ENCODE data around the gene AHRR. TPM values are rescaled to one million over a fixed set of nuclear protein-coding genes. Genes with fewer than 3 reads are reported as not detected.
"Not testable (repeated sequence)": the region's sequence is repeated elsewhere in the genome, so short reads cannot be mapped to it uniquely, and the experiment has no call there.

The AHRR gene
- 15.3 and 26.0 TPM in 2 replicates for total RNA-seq (2014; rRNA removed; shearing (Covaris generic))

DNA sequence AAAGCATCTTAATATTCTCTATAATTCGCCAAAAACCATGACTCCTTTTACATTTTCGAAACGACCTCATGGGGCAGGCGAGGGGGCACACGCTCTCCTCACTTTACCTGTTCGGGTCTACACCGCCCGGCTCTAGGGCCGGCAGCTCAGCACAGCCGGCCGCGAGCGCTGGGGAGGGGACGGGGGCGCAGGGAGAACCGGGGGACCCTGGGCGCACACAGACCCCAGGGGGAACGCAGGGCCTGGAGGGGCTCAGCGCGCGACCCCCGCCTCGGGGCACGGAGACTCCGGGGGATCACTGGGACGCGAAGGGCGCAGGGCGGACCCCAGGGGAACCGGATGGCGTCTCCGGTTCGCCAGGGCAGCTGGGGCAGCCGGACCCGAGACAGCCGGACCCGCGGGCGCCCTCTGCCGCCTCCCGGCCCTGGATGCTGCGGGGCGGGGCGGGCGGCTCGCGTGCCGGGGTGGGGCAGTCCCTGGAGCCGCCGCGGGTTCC is at the start of gene AHRR:
TSS of gene AHRR (plus strand) at position 485 of the 496 bp plus-strand sequence. CDS start 22,189 bp downstream, outside the sequence.
- peak; percentile 85 for DNase-seq (ENCODE audit: low read depth)

DNA sequence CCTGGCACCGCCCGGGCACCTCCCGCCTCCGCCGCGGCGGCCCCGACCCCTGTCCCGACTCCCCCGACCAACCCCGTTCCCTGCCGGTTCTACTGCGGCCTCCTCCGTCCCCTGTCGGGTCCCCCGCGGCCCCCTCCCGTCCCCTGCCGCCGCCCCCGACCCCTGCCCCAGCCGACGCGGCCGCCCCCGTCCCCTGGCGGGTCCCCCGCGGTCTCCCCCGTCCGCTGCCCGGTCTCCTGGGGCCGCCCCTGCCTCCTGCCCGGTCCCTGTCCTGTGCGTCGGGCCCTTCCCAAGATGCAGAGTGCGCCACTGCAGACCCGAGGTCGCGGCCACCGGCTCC is 49.7 kb upstream of the AHRR start:
- not testable (repeated sequence) for DNase-seq (ENCODE audit: low read depth)

DNA sequence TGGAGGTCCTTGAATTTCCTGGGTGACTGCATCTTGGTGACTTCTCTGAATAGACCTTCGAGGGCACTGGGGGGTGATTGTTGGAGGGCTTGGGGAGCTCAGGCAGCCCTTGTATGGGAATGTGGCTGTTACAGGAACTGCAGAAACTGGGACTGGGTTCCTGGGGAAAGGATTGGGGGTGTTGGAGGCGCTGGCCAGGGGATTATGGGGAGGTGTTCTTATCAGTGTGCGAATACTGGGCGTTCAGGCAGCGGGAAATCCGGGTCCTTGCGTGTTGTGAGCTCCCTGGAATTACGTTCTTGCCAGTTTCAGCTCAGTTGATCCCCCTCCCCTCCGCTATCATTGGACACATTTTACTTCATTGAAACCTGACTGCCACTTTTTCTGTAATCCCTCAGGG is 48.4 kb upstream of the AHRR start:
- not testable (repeated sequence) for DNase-seq (ENCODE audit: low read depth)

DNA sequence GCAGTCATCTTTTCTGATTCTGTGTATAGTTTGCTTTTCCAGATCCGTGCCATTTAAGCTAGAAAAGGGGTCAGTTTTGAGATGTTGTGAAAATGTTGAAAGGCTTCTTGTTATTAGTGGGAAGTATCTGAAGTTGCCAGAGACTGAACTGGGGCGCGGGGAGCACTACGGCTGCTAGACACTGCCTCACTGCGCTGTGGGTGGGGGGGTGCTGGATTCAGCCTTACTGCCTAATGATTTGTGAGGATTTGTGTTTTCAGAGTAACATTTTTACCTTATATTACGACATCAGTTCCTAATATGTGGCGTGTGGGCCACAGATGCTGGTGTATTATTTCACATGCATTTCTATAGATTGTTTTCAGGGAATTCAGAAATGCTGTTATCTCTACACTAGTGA is 48.0 kb upstream of the AHRR start:
- DNase-seq (ENCODE audit: low read depth), result not testable (repeated sequence)

DNA sequence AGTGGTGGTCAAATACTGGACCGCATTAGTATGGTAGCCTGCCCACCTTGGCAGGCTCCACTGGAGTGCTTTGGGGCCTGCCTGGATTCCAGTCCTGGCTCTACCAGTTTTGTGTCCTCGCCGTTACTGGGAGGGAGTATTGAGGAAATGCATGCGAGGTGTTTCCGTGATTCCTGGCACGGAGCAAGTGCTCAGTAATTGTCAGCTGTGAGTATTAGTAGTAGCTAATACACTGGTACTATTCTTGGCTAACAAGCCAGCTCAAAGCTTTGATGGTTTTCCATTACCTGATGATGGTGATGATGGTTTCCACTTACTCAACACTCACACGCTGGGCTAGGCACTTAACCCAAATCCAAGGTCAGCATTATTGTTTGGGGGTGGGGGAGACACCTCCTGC is 47.2 kb upstream of the AHRR start:
- not testable (repeated sequence) for DNase-seq (ENCODE audit: low read depth)

DNA sequence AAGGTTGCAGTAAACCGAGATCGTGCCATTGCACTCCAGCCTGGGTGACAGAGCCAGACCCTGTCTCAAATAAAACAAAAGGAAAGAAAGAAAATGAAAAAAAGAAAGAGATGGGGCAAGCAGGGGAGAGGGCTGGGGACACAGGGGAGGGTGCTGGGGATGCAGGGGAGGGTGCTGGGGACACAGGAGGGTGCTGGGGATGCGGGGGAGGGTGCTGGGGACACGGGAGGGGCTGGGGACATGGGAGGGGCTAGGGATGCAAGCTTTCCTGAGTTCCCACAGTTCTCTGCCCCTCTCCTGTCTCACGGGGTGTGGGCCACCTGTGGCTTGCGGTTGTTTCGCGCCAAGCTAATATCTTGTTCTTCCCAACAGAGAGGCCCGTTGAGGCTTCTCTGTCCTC is 42.9 kb upstream of the AHRR start:
- no peak for DNase-seq (ENCODE audit: low read depth)

DNA sequence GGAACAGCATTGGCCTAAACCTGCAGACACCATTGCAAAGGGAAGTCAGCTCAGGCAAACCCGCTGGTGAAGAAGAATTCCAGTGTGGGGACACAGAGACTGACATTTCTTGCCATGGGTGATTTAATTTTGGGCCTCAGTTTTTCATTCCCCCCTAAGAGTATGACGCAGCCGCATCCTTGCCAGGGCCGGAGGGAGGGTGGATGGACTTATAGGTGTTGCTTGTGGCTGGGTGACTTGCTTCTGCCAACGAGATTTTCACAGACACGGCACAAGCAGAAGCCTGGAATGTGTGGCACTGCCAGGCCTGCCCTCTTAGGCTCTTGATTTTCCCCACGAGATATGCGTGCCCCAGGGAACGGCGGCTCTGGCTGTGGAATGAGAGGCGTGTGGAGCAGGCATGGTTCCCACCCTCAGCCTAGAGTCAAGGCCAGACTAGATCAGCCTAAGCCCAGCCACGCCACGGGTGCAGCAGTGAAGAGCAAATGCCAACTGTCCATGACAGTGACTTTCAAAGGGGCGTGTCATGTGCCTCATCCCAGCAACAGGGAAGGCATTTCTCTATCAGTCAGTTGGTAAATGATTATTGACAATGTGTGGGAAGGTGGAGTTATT is 42.4 kb upstream of the AHRR start:
- not testable (repeated sequence) for DNase-seq (ENCODE audit: low read depth)

DNA sequence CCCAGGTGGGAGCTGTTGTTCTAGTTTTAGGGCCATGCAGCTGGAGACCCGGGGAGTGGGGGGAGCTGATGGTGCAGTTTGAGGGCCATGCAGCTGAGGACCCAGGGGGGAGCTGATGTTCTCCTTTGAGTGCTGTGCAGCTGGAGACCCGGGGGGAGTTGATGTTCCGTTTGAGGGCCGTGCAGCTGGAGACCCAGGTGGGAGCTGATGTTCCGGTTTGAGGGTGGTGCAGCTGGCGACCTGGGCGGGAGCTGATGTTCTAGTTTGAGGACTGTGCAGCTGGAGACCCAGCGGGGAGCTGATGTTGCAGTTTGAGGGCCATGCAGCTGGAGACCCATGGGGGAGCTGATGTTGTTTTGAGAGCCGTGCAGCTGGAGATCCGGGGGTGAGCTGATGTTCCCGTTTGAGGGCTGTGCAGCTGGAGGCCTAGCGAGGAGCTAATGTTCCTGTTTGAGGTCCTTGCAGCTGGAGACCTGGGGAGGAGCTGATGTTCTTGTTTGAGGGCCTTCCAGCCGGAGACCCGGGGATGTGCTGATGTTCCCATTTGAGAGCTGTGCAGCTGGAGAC is 35.4 kb upstream of the AHRR start:
- no peak for DNase-seq (ENCODE audit: low read depth)

DNA sequence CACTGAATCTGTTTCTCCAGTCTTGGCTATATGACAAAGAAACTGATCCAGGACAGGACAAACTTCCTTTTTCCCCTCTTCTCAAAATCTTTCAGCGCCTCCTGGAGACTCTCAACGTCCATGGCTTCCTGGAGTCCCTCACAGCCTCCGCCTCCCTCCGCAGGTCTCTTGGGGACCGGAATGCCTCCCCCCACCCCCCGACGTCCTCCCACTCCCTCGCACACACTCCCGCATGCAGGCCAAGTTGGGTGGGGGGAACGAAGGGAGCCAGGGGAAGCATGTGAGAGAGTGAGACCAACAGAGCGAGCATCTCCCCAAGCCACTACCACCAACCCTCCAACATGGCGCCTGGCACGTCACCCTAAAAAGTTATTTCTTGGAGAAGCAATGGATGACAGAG is 31.3 kb upstream of the AHRR start:
- not testable (repeated sequence) for DNase-seq (ENCODE audit: low read depth)

DNA sequence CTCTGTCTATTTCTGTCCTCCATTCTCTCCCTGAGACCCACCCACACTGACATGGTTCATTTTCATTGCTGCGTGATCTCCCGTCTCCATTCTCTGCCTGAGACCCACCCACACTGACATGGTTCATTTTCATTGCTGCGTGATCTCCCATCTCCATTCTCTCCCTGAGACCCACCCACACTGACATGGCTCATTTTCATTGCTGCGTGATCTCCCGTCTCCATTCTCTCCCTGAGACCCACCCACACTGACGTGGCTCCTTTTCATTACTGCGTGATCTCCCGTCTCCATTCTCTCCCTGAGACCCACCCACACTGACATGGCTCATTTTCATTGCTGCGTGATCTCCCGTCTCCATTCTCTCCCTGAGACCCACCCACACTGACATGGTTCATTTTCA is 30.2 kb upstream of the AHRR start:
- not testable (repeated sequence) for DNase-seq (ENCODE audit: low read depth)

DNA sequence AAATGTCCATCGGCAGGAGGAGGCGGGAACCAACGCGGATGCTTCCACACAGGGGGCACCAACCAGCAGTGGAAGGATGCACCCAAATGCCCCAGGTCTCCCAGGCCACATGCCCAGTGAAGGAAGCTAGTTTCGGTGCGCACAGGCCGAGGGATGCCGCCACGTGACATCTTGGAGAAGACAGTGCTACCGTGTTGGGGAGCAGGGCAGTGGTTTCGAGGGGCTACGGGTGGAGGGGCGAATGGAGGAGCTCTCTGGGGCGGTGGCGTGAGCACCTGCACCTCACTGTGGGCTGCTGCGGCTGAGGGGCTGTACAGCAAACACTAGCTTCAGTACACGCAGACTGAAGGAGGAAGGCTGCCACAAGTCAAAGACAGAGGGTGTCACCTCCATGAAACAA is 26.7 kb upstream of the AHRR start:
- DNase-seq (ENCODE audit: low read depth), result not testable (repeated sequence)

DNA sequence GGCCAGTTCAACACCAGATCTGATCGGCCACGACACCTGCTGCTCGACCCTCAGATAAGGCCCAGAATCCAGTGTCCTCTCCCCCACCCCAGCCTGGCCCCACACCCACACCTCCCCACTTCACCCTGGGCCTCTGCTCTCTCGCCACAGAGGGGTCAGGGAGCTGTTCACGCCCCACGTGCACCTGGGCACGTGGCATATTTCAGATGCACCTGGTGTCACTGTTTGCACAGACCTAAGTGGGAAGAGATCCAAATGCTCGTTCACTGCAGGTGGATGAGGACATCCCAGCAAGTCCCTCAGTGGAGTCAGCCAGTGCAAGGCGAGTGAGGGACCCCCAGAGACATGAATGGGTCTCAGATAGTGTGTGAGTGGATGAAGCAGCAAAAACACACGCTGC is 25.3 kb upstream of the AHRR start:
- DNase-seq (ENCODE audit: low read depth), result not testable (repeated sequence)

DNA sequence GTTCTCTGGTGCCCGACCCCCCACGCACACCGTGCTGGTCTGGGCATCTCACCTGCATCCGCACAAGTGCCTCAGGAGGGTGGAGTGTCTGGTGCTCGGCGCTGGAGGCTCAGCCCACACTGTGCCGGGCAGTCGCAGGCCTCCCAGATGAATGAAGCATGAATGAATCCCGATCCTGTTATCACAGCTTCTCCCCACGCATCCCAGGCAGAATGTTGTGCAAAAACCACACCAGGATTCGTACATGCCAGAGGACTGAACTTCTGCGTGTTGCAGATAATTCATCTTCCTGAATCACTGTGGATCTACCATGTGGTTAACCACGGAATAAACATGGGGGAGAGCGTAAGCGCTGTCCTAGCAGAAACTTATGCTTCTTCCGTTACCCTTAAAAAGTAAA is 24.6 kb upstream of the AHRR start:
- peak; percentile 65 for DNase-seq (ENCODE audit: low read depth)

DNA sequence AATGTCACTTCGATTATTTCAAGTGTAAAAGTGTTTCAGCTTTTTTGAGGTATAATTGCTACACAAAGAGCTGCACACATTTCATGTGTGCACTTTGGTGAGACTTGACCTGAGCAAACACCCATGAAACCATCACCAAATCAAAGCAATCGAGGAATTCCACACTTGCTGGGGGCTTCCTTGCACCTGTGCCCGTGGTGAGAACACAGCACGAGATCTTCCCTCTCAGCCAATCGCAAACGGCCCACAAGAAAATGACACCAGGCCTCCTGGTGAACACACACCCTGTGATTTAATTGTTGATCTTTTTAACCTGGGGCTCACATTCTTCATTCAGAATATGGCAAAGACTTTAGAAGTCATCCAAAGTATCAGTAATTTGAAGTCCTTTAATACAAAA is 24.1 kb upstream of the AHRR start:
- not testable (repeated sequence) for DNase-seq (ENCODE audit: low read depth)

DNA sequence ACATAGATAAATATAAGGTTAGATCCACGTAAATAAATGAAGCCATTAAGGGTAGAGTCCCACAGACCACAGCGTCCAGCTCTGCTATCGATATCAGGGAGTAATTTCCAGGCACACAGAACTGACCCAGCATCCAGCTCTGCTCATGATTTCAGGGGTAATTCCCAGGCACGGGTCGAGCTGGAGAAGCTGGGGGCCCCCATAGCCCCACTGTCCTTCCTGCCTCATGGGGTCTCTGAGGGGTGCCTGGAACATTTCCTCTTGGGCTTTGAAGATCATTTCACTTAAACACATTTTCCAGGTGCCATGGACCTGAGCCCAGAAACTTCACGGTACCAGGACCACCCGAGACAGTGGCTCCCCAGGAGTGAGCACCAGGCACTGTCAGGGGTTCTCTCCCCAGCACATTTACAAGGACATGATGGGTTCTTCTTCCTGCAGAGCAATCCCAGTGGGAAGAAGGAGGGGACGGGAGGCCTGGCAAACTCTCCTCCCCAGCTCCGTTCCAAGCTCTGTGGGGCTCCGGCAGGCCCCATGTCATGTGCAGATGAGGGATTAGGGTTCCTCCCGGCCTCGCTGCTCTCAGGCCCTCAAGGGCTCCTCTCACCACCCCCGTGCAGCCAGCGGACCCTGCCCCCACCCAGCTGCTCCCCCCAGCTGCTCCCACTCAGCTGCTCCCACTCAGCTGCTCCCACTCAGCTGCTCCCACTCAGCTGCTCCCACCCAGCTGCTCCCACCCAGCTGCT is 23.4 kb upstream of the AHRR start:
- not testable (repeated sequence) for DNase-seq (ENCODE audit: low read depth)

DNA sequence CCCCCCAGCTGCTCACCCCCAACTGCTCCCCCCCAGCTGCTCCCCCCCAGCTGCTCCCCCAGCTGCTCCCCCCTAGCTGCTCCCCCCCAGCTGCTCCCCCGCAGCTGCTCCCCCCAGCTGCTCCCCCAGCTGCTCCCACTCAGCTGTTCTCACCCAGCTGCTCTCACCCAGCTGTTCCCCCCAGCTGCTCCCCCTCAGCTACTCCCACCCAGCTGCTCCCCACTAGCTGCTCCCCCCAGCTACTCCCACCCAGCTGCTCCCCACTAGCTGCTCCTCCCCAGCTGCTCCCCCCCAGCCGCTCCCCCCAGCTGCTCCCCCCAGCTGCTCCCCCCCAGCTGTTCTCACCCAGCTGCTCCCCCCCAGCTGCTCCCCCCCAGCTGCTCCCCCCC is 22.8 kb upstream of the AHRR start:
- no peak for DNase-seq (ENCODE audit: low read depth)

DNA sequence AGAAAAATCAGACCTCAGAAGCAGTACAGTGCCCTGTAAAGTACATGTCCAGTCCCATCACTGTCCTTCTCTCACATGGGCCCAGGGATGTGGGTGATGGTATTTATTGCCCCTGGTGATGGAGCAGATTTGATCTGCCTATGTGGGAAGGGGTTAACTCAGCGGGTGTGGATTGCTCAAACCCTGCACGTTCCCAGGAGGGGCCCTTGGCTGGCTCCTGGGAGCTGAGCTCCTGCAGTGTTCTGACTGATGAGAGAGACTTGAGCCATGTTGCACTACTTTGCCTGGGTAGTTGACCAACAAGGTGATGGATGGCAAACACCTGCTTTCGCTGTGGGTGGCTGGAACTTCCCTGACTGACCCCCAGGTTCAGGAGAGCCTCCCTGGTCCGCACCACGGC is 21.6 kb upstream of the AHRR start:
- DNase-seq (ENCODE audit: low read depth), result not testable (repeated sequence)

DNA sequence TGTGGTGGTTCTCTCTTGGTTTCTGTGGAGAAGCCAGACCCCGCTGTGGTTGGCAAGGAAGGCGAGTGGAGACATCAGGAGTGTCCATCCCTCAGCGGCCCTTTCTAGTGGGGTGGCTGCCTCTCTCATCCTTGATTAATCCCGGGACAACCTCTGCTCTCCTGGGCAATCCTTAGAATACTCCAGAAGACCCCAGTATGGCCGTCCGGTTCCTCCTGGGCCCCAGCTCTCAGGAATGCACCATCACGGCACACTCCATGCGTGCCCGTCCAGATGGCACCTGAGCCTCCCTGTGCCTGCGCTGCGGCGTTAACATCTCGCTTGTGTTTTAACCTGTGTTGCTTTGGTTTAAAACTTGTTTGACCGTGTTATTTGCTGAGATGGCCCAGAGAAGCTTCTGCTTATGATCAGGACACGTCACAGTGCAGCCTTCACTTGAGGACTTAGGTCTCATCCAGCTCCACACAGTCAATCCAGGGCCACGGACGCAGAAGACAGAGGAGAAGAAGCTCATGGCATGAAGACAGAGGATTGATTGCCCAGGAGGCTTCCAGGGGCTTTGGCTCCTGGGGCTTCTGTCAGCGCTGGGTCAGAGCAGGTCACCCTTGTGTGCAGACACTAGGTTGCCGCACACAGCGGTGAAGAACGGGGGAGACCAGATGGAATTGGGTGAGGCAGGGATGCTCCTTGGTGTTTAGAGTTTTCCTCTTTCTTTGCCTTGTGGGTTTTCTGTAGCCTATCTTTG is 20.7 kb upstream of the AHRR start:
- not testable (repeated sequence) for DNase-seq (ENCODE audit: low read depth)

DNA sequence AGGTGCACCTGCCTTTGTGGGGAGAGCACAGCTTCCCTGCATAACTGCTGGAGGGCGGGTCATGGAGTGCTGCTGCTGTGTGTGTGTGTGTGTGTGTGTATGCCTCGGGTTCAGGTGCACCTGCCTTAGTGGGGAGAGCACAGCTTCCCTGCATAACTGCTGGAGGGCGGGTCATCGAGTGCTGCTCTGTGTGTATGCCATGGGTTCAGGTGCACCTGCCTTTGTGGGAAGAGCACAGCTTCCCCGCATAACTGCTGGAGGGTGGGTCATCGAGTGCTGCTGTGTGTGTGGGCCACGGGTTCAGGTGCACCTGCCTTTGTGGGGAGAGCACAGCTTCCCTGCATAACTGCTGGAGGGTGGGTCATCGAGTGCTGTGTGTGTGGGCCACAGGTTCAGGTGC is 19.1 kb upstream of the AHRR start:
- DNase-seq (ENCODE audit: low read depth), result not testable (repeated sequence)

DNA sequence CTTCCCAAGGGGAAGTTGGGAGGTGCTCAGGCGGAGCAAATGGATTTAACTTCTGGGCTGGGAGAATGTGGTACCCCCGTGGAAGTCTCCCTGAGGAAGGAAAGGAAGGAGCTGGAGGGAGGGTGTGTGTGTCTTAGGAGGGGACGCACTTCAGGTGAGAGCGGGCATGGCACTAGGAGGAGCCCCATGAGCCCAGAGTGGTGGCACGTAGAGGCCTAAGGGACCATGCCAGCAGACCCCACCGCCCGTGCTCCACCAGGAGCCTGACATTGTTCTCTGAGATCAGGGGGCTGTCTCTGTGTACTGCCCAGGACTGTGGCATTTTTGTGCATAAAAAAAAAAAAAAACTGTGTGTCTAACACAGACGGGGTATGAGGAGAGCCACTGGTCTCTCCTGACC is 18.5 kb upstream of the AHRR start:
- DNase-seq (ENCODE audit: low read depth), result no peak

DNA sequence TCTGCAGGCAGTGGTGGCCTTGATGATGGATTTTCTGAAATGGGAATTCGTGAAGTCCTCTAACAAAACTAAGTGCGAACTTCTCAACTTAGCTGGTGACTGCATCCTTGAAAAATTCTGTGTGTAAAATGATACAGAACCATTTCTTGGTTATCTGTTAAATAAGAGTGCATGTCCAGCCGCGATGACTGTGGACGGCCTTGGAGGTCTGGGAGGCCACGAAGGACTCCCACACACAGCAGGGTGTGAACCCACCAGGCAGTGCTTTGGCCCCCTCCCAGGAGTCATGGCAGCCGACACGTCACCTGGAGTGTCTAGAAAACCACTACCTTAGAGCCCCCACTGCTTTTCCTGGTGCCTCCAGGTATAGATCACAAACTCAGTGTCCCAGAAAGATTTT is 17.8 kb upstream of the AHRR start:
- not testable (repeated sequence) for DNase-seq (ENCODE audit: low read depth)

DNA sequence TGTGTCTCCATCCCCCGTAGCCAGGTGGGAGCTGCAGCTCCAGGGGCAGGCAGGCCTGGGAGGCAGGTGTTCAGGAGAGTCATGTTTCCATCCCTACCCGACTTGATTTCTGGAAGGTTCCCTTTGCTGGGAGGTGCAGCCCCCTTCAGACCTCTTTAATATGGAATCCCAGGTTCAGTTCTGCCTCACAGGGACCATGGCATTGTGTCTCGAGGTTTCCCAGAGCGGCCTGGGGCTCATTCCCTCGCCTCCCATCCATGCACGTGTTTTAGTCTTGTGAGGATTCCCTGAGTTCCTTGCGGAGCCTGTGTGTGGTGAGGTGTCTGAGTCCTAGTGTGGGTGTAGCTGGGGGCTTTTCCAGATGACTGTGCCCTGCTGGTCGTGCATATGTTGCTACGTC is 16.5 kb upstream of the AHRR start:
- no peak for DNase-seq (ENCODE audit: low read depth)
